Retinal pigment epithelial cell (primary cell): ENCODE results near the gene DSCAM.

Experiments used
- DNase-seq: peaks from one replicate; pipeline ENCODE4 v3.0.0-alpha.2; 2010; ENCODE audit warnings: low read depth
- H3K4me3 ChIP-seq: 2 replicates; pipeline ENCODE4 v1.5.1; 2011; ENCODE audit warnings: mild to moderate bottlenecking, low read length, control low read depth, moderate library complexity
- TF ChIP-seq, protein P1 (sequence below): conservative IDR thresholded peaks from 2 replicates; pipeline ENCODE4 v1.5.1; 2011; ENCODE audit warnings: low read depth, low read length, control low read depth, inconsistent platforms

DSCAM gene

DNA sequence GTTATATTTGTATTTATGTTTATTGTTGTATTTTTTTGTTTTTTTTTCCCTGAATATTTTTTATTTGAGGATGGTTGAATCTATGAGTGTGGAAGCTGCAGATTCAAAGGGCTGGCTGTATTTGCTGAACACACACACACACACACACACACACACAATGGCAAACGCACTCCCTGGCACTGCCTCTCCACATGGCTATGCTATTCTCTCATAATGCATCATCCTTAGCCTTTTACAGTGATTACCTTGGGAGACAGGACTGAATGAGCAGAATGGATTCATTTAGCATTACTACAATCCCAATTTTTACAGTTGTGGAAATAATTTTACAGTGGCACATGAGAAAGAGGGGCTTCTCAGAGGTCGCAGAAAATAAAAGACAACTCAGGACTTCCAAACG is 589.6 kb downstream of the DSCAM start:
- TF ChIP-seq, protein P1, sequence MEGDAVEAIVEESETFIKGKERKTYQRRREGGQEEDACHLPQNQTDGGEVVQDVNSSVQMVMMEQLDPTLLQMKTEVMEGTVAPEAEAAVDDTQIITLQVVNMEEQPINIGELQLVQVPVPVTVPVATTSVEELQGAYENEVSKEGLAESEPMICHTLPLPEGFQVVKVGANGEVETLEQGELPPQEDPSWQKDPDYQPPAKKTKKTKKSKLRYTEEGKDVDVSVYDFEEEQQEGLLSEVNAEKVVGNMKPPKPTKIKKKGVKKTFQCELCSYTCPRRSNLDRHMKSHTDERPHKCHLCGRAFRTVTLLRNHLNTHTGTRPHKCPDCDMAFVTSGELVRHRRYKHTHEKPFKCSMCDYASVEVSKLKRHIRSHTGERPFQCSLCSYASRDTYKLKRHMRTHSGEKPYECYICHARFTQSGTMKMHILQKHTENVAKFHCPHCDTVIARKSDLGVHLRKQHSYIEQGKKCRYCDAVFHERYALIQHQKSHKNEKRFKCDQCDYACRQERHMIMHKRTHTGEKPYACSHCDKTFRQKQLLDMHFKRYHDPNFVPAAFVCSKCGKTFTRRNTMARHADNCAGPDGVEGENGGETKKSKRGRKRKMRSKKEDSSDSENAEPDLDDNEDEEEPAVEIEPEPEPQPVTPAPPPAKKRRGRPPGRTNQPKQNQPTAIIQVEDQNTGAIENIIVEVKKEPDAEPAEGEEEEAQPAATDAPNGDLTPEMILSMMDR = no peak
- no peak for DNase-seq
- H3K4me3 ChIP-seq = no peak overlapping the region

DNA sequence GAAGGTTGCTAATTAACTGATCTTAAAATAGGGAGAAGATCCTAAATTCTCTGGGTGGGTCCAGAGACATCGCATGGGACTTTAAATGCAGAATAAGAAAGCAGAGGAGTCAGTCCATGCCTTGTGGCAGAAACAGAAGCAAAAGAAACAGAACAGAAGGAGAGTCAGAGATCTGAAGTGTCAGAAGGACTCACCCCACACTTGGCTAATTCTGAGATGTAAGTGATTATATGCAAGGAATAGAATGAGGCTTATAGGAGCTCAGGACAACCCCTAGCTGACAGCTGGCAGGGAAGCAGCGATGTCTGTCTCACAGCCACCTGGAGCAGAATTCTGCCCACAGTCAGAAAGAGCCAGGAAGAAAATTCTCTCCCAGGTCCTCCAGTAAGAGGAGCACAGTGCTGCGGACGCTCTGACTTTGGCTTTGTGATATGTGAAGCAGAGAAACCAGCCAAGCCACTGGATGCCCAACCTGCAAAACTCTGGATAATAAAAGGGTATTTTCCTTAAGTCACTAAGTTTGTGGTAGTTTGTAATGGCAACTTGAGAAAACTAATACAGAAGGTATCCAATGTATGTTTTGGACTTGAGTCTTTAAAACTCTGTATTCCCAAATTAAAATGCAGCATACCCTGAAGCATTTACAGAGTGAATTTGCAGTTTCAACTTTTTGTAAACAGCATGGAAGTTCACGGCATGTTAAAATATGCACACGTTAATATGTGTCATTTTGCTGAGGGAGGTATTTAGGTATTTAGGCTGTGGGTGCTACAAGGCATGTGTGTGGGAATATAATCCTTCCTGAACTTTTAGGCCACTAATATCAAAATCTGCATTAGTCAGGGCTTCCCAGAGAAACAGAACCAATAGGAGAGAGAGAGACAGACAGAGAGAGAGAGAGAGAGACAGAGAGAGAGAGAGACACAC is 591.2 kb downstream of the DSCAM start:
- TF ChIP-seq, protein P1 = no peak
- no peak for DNase-seq
- H3K4me3 ChIP-seq = no peak overlapping the region

DNA sequence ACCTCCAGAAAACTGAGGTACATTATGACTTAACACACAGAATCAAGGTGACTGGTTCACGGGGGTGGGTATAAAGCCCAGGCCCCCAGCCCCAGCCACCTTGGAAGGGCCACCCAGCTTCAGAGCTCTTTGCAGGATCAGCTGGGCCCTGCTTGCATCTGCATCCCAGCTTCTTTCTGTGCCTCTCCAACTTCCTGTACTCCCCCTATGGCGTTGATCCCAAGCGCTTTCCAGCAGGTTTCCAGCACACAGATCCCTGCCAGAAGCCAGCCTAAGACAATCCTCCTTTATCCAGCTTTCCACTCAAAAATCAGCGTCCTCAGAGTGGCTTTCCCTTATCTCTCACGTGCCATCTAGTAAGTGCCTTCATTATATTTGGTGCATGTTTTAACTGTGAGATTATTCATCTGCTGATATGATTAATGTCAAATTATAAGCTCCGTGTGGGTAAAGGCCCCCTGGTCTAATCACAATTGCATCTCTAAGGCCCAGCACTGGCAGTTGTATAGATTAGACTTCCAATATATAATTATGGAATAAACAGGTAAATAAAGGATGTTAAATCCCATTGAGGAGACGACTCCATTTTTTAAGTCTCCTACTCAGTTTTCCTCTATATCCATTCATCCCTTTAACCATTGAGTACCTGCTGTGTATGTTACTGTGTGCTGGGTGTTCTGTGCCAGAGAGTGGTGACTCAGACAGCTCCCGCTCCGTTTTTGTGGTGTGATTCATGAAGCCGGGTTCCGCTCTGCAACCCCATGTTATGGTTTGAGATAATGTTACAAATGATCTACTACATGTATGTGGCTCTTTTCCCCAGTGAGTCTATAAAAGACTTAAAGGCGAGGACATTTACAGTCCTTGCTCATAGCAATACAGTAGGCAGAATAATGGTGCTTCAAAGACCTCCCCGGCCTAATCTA is 592.2 kb downstream of the DSCAM start:
- TF ChIP-seq, protein P1 = no peak
- DNase-seq = no peak

DNA sequence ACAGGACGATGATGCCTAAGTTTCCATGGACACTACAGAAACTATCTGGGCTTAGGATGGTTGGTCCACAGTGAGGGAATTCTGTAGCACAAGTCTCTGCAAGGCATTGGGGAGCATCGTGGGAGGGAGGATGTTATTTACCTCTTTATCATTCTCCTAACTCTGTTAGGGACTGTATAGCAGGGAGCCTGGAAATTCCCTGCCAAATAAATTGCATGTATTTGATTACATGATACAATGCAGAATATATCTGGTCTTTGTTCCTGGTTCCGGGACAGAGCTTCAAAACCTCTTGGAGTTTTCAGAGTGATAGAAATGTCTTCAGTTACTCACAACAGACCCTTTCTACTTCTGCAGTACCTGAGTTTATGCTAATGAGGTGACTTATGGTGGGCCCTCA is 593.8 kb downstream of the DSCAM start:
- DNase-seq = no peak
- no peak overlapping the region for H3K4me3 ChIP-seq
- TF ChIP-seq, protein P1 = no peak

More for the DNA sequence above, 592.2 kb downstream of the DSCAM start:
- no peak overlapping the region for H3K4me3 ChIP-seq

DNA sequence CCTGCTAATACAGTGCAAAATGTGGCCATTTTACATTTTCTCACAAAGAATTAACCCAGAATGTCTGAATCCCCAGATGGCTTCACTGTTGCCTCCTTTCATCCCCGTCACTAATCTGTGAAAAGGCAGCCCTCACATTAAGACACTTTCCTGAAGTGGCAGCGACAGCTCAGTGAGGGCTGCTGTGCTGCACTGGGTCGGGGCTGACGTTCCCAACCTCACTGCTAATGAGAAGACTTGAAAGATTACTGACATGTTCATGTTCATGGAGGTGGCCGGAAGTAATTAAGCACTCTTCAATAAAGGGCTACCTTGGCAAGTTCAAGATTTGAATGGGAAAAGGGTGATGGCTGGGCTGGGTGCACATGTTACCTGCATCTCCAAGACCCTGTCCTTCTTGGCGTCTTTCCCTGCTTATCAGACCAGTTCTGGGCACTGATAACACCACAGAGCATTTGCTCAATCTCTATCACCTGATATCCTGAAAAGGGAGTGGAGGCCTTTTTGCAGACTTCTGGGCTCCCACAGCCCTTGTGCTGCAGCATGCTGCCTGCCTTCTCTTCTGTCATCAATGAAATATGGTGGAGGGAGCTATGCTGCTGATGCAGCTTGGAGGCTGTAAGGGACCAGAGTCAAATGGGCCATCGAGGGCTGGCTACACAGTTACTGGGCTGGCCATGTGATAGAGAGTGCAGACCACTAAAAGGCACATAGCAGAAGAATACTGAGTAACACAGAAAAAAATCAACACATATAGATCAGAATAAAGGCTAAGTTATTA is 596.3 kb downstream of the DSCAM start:
- no peak for DNase-seq
- TF ChIP-seq, protein P1 = no peak
- no peak overlapping the region for H3K4me3 ChIP-seq

DNA sequence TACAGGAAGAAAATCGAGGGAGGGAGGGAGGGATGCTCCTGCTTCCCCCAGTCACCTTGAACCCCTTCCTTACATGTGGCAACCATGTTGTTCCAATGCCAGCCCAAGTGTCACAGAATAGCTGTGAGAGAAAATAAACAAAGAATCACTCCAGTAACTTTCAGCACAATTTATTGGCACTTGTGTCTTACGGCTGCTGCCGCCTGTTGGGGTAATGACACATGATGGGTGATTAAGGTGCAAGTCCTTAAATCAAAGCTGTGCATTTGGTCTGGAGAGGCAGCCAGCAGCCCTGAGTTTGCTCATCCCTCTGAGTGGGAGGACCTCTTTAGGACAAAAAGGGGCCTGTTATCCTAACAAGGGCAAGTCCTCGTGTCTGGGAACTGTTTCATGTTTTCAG is 602.0 kb downstream of the DSCAM start:
- no peak overlapping the region for H3K4me3 ChIP-seq
- DNase-seq = no peak
- TF ChIP-seq, protein P1 = no peak
